Keratinocyte (primary cell): ENCODE results near the gene ITGB1. TPM values are rescaled to one million over a fixed set of nuclear protein-coding genes. Genes with fewer than 3 reads are reported as not detected.

Source experiments
- DNase-seq: peaks from one replicate; pipeline ENCODE4 v3.0.0-alpha.2; 2011; ENCODE audit warnings: low read depth, missing footprints, low spot score
- FAIRE-seq: peaks from 2 replicates; lab custom pipeline; 2011; peaks lifted over from hg19 to GRCh38; lab: Jason Lieb, UNC
- H2AFZ ChIP-seq: 2 replicates; pipeline ENCODE4 v1.6.0; 2012; ENCODE audit warnings: low read length, control low read depth, inconsistent platforms; ENCODE audit not compliant: control insufficient read depth
- H3K27ac ChIP-seq: 2 replicates; pipeline ENCODE4 v1.5.1; 2011; ENCODE audit warnings: low read length; ENCODE audit not compliant: control insufficient read depth, insufficient read depth
- H3K27me3 ChIP-seq: 3 replicates; pipeline ENCODE4 v1.6.0; 2011; ENCODE audit warnings: low read length; ENCODE audit not compliant: control insufficient read depth, insufficient read depth; ENCODE audit errors: extremely low read depth
- H3K36me3 ChIP-seq, 2 experiments: 2 replicates in 1 of 2; 3 replicates in 1 of 2; pipeline ENCODE4 v1.5.1; 2011; ENCODE audit warnings: low read length in 2 of 2, mild to moderate bottlenecking in 1 of 2; ENCODE audit not compliant: control insufficient read depth in 2 of 2, insufficient read depth in 2 of 2; ENCODE audit errors: extremely low read depth in 1 of 2
- H3K4me1 ChIP-seq: 3 replicates; pipeline ENCODE4 v1.5.1; 2011; ENCODE audit warnings: low read length; ENCODE audit not compliant: control insufficient read depth, insufficient read depth; ENCODE audit errors: extremely low read depth
- H3K4me2 ChIP-seq: 3 replicates; pipeline ENCODE4 v1.6.0; 2011; ENCODE audit warnings: low read depth, low read length; ENCODE audit not compliant: control insufficient read depth, insufficient read depth; ENCODE audit errors: extremely low read depth
- H3K4me3 ChIP-seq, 3 experiments: fragments of 200-600 bp in 1 of 3; sonication (generic) in 1 of 3; 2 replicates in 2 of 3; 3 replicates in 1 of 3; pipeline ENCODE4 v1.5.1; 2011 to 2016; ENCODE audit warnings: low read length in 3 of 3, mild to moderate bottlenecking in 3 of 3, control low read depth in 2 of 3, inconsistent platforms in 1 of 3, low read depth in 1 of 3, mixed read lengths in 1 of 3, mixed run types in 1 of 3, moderate library complexity in 1 of 3; ENCODE audit not compliant: control insufficient read depth in 2 of 3, insufficient read depth in 2 of 3; ENCODE audit errors: extremely low read depth in 1 of 3
- H3K79me2 ChIP-seq: 2 replicates; pipeline ENCODE4 v1.6.0; 2012; ENCODE audit warnings: low read length; ENCODE audit not compliant: control insufficient read depth, insufficient read depth
- H3K9ac ChIP-seq: 3 replicates; pipeline ENCODE4 v1.6.0; 2011; ENCODE audit warnings: low read length; ENCODE audit not compliant: control insufficient read depth, insufficient read depth; ENCODE audit errors: extremely low read depth
- H3K9me1 ChIP-seq: 3 replicates; pipeline ENCODE4 v1.6.0; 2011; ENCODE audit warnings: low read length; ENCODE audit not compliant: control insufficient read depth, insufficient read depth; ENCODE audit errors: extremely low read depth
- H3K9me3 ChIP-seq: 2 replicates; pipeline ENCODE4 v1.5.1; 2012; ENCODE audit warnings: low read depth, low read length; ENCODE audit not compliant: control insufficient read depth
- H4K20me1 ChIP-seq: 3 replicates; pipeline ENCODE4 v1.6.0; 2011; ENCODE audit warnings: low read length; ENCODE audit not compliant: control insufficient read depth, insufficient read depth; ENCODE audit errors: extremely low read depth
- CTCF ChIP-seq, 3 experiments: IDR thresholded peaks in 1 of 3; conservative IDR thresholded peaks in 1 of 3; optimal IDR thresholded peaks in 1 of 3; 2 replicates in 2 of 3; 3 replicates in 1 of 3; pipeline versions ENCODE3 to v1.5.1; 2011; ENCODE audit warnings: low read length in 3 of 3, mild to moderate bottlenecking in 3 of 3, moderate library complexity in 2 of 3, control low read depth in 1 of 3, inconsistent platforms in 1 of 3; ENCODE audit not compliant: insufficient read depth in 2 of 3; ENCODE audit errors: extremely low read depth in 1 of 3
- EZH2 ChIP-seq: IDR thresholded peaks from one replicate; pipeline ENCODE4 v1.6.1; 2012; ENCODE audit warnings: inconsistent platforms, mild to moderate bottlenecking, low read length, moderate library complexity
- dilution Hi-C: fragments of 300-500 bp; cut with MboI; formaldehyde crosslinking; loops from one replicate; pipeline ENCODE4 v1.7.0; 2020; ENCODE audit warnings: low sequenced_read_pairs; ENCODE audit not compliant: extremely low pct_ligation_motif_present
- polyA plus RNA-seq, 5 experiments: library from polyadenylated mRNA; depleted of rRNA in 3 of 5; stranded (reverse) in 3 of 5; stranded (forward) in 1 of 5; unstranded in 1 of 5; fragments of >200 nt; gene quantifications; 1 replicate in 1 of 5; 2 replicates in 3 of 5; 3 replicates in 1 of 5; pipeline versions ENCODE4 v1.2.1 to v1.2.3, GENCODE V29; 2011 to 2012; ENCODE audit warnings: missing spikeins in 2 of 5, low read depth in 1 of 5, low replicate concordance in 1 of 5

ITGB1 gene
- polyA plus RNA-seq, 1 donor (not counting 4 experiments of a cell fraction or from before 2014, with no cell fraction given), result 1,445 TPM

GRCh38 chr10:32970910-32971309, 12.9 kb upstream of the ITGB1 start:
- no peaks in the 10 kb centered on the region for H3K9me3 ChIP-seq
- no peak overlapping the region for H3K27ac ChIP-seq
- H4K20me1 ChIP-seq, result no peaks in the 10 kb centered on the region
- H3K9me1 ChIP-seq, result no peaks in the 10 kb centered on the region
- no peak overlapping the region for H3K9ac ChIP-seq
- TF ChIP-seq CTCF (optimal IDR thresholded peaks at IDR 0.05 in 1 of 3, IDR thresholded peaks at IDR 0.05 in 1 of 3, conservative IDR thresholded peaks at IDR 0.05 in 1 of 3; ENCODE audit: extremely low read depth in 1 of 3, insufficient read depth in 2 of 3, low read length in 3 of 3), result no peak
- H3K4me3 ChIP-seq, result no peak overlapping the region
- no peaks in the 10 kb centered on the region for H3K36me3 ChIP-seq
- no peak overlapping the region for H3K4me2 ChIP-seq
- H3K4me1 ChIP-seq, result peaks cover 20% of the 10 kb centered on the region
- no peaks in the 10 kb centered on the region for H3K79me2 ChIP-seq
- FAIRE-seq (no peak), DNase-seq (no peak)
- dilution Hi-C loops, result no loop called here
- no peaks in the 10 kb centered on the region for H3K27me3 ChIP-seq
- H2AFZ ChIP-seq, result no peak overlapping the region

GRCh38 chr10:32964270-32964669, 6.2 kb upstream of the ITGB1 start:
- Histone ChIP-seq H3K36me3 (no peaks in the 10 kb centered on the region), H3K9me1 (no peaks in the 10 kb centered on the region), H3K9me3 (no peaks in the 10 kb centered on the region), H2AFZ (no peak overlapping the region), H4K20me1 (no peaks in the 10 kb centered on the region), H3K79me2 (peaks cover 22% of the 10 kb centered on the region), H3K9ac (no peak overlapping the region), H3K4me3 (no peak overlapping the region), H3K27ac (no peak overlapping the region), H3K4me1 (peaks cover 26% of the 10 kb centered on the region), H3K4me2 (no peak overlapping the region), H3K27me3 (no peaks in the 10 kb centered on the region)
- TF ChIP-seq CTCF (optimal IDR thresholded peaks at IDR 0.05 in 1 of 3, IDR thresholded peaks at IDR 0.05 in 1 of 3, conservative IDR thresholded peaks at IDR 0.05 in 1 of 3; ENCODE audit: extremely low read depth in 1 of 3, insufficient read depth in 2 of 3, low read length in 3 of 3) (no peak), EZH2 (no peak)
- no peak for DNase-seq
- dilution Hi-C loops, result no loop called here
- no peak for FAIRE-seq
